HG02678 (cell line): ENCODE results near the gene SLC10A7.

ENCODE experiments used
- ATAC-seq: cut with Tn5 transposase; IDR thresholded peaks from one replicate; pipeline ENCODE4 v1.9.1; 2021; ENCODE audit warnings: mild to moderate bottlenecking, moderate library complexity; ENCODE audit not compliant: unreplicated experiment

The SLC10A7 gene

DNA sequence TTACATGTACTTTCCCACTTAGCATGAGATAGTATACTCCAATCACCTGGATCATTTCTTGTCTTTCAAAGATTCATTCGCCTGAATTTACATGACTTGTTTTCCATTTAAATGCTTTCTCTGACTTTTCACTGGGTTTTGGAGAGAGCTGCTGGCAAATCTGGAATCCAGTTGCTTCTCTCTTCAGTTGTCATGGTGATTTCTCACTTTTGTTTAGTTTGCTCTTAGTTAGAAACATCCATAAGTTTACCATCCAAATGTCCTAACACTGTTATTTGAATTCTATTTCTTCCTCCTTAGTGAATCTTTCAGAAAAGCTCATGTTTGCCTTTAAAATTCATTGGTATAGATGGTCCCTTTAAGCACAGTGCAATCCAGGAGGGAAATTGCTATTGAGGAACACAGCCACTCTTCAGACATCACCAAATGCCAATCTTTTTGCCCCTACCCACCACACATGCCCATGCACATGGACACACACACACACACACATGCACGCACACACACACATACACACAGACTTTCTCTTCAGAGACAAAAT lies 255.7 kb downstream of the SLC10A7 start:
- ATAC-seq = no peak

DNA sequence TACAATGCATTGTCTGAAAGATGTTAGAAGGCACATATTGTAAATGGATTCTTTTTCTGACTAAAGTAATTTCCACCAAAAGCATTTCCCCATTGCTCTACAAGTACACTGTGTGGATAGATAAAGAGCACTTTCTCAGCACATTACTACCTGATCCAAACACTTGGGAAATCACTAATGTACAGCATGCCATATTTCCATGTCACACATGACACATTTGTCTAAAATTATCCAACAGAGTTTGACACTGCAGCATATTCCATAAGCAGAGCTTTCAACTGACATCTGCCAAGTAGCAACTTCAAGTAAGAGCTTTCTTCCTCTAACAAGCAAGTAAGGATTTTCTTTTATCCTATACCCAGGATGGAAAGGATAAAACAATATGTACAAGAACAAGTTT lies 257.9 kb downstream of the SLC10A7 start:
- no peak for ATAC-seq

DNA sequence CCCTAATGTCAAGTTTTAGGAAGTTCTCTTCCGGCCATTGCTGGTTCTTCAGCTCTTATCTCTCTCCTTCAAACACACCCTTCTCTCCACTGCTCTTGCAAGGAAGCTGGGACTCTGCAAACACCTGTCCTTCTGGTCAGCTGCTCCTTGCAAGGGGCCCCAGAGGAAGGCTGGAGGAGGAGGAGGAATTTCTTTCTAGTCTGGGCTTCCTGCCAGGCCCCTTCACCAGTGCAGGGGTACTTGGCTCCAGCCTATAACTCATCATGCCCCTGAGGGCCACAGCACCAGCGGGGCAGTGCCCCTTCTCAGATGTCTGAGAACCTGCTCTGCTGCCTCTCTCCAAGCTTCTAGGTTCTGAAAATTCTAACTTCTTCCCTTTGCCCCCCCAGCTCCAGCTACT lies 260.7 kb downstream of the SLC10A7 start:
- ATAC-seq = no peak

DNA sequence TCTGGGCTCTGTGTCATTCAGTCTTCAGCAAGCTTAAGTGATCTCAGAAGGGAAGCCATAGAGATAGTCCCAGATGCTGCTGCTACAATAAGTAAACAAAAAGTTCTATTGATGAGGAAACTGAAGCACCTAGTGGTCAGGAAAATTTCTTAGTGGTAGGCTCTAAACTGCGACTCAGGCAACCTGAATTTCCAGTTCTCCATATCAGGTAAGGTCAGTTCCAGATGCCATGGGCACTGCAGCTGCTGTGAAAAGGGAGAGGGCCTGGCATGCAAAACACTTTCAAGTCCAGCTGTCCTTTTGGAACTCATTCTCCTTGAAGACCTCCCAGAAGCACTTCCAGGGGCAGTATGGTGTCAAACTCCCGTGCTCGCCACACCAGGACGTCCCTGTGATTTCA lies 261.2 kb downstream of the SLC10A7 start:
- ATAC-seq = no peak

DNA sequence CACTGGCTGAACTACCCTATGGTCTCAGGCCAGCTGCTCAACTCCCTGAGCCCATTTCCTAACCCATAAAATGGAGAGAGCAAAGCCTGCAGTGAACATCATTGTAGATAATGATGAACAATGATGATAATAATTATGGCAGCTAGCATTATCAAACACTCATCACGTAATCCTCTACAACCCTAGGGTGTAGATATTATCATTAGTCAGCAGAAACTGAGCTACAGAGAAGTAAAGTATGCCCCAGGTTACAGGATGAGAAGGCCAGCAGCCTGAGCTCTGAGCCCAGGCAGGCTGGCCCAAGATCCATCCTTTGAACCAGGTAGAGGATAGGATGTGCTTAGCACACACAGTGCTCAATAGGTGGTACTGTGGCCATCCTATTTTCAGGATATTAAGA lies 264.2 kb downstream of the SLC10A7 start:
- no peak for ATAC-seq

DNA sequence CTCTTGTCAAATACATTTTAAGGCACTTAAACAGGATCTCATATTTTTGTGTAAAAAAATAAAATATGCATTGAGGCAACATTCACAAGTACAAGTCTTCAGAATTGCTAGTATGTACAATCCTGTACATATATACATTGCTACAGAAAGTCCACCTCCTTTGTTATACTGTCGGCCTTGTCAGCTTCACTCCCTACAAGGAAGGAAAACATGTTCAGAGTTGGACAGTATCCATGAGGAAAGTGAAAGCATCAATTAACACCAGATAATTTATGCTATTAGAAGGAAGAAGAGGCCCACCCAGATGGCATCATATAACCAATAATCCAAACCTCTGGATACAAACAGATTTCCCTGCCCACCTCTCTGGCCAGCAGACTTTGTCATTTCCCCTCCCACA lies 265.4 kb downstream of the SLC10A7 start:
- no peak for ATAC-seq

DNA sequence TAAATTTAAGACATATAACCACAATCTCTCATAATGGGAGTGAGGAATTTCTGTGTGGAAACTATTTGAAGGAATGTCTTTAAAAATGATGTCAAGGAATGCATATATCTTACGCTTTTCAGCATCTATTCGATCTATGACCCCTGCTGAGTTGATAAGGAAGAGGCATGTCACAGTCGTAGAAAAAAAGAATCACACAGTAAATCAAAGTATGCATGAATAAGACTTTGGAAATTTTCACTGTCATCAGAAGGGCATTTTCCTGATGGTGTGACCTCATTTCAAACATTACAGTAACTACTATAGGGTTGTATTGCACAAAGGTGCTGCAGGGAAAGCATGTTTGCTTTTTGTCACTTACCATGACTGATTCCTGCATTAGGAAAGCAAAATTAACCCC lies 265.9 kb downstream of the SLC10A7 start:
- no peak for ATAC-seq

DNA sequence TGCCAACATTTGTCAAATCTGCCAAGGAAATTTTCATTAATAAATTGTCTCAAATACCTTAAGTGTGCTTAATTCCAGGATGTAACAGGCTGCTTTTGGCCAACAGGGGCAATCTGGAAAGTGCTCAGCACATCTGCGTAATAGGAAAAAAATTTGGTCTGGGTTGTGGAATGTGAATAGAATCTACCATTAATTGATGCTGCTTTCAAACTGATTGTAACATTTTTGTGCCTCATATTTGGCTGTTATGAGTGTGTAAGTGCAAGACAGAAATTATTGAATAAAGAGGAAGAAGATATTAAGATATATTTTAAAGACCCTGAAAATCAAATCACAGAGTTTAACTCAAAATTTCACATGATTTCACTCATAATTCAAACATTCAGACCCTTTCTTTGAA lies 266.3 kb downstream of the SLC10A7 start:
- ATAC-seq = no peak

DNA sequence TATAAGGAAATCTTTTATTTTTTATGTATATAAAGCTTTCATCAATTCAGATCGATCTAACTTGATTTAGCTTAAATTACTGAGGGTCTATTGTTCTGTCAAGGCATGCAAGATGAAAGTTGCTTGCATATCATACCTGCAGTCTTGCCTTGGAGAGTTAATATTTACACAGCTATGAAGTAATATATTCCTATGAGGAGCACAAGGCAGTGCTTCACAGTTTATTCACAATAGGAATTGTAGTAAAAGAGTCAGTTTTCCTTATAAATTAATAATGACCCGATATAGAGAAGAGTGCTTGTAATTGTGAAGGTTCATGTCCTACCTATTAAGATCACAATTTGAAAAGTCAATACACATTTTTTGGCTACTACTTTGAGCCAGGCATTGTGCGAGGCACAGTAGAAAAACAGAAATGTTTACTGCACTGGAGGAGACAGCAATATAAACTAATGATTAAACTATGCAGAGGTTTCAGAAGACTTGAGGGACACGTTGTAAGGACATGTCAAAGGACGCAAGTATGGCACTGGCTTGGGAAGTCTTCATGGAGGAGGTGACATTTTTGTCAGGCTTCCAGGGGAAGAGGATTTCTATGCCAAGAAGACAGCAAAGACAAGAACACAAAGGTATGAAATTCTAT lies 268.6 kb downstream of the SLC10A7 start:
- ATAC-seq = no peak

DNA sequence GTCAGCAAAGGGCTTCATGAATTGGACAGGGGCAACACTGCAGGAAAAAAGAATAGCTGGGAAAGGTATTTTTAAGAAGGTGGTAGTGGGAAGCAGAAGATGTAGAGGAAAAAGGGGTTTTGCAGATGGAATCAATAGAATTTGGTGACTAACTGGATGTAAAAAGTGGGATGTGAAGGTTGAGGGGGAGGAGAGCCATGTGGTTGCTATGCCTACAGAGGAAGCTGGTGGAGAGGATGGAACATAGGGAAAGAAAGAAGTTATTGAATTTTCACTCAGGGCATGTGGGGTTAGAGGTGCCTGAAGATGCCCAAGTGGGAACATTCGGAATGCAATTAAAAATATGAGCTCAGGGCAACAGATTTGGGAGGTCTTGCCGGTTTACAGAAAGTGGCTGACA lies 274.4 kb downstream of the SLC10A7 start:
- no peak for ATAC-seq

DNA sequence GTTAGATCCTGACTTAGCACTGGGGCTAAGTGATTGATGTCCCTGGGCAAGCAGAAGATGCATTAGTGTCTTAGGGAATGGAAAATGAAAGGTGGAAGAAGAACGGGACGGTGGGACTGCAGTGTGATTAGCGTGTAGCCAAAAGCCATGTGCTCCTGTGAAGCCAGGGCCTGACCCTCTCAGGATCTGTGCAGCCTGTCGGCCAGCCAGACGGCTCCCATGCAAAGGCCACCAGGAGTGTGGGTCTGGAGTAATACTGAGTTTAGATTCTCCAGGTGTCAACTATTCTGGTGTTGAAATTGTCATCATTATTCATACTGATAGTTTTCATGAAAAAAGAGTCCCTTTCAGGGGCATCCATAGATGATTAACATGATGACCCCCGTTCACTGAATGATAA lies 275.4 kb downstream of the SLC10A7 start:
- ATAC-seq = no peak

DNA sequence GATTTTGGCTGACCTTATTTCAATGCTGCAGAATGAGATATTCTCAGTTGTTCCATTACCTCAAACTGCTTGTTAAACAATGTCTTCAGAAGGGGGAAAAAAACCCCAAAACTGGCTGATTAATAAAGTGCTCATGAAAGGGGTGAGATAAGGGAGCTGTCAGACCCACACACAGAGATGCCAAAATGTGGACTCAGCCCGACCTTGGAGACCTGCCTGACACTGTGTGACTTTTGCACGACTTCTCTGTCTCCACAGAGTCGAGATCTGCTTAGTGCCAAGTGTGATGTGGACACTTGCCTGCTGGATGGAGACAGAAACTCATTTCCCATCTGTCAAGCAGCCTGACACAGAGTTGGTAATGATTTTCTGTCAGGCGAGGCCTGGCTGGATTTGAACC lies 275.9 kb downstream of the SLC10A7 start:
- ATAC-seq = no peak

DNA sequence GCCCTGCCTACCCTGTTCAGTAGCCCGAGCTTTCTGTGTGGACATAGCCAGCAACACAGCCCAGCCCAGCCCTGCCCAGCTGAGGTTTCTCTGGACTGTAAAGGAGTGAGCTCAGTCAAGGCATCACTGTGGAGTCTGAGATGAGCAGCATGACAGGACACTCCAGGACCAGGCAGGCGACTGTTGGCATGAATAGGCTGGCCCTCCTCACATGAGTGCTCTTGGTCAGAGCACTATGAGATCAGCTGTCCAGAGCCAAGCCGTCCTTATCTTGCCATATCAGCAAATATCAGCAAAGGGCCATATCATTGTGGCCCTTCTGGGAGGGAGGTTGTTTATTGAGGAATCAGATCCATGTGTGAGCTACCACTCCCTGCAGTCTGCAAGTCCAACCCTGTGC lies 276.5 kb downstream of the SLC10A7 start:
- ATAC-seq = no peak

DNA sequence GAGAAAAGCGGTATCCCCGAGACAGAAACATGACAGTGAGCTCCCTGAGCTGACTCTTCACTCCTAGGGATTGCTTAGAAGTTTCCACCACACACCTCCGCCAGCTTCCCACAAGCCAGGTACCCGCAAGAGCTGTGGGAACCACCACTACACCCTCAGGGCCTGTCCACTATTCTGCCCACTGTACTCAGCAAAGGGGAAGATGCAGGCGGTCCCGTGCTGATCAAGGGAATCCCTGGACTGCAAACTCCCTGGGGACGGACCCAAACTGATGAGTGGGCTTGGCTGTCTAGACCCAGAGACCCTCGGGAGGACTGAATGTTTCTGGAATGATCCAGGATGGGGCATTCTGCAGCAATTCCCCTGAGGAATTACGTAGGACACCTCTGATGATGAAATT lies 277.2 kb downstream of the SLC10A7 start:
- ATAC-seq = no peak

DNA sequence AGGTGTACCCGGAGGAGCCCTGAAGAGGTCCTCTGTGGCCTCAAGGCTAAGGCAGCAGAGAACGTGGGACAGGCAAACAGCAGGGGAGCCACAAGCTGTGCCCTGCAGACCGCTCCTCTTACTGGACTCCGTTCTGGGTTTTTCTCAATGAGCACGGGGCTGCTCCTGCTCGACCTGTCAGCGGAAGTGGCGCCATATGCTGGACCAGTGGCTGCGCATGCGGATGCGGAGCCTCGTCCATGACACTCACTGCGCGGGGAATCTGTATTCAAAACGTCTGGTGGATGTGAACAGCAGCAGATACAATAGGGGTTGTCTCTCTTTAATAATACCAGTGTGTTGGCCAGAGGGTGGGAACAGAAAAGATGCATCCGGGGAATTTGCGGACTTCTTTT lies 277.9 kb downstream of the SLC10A7 start:
- ATAC-seq = no peak

DNA sequence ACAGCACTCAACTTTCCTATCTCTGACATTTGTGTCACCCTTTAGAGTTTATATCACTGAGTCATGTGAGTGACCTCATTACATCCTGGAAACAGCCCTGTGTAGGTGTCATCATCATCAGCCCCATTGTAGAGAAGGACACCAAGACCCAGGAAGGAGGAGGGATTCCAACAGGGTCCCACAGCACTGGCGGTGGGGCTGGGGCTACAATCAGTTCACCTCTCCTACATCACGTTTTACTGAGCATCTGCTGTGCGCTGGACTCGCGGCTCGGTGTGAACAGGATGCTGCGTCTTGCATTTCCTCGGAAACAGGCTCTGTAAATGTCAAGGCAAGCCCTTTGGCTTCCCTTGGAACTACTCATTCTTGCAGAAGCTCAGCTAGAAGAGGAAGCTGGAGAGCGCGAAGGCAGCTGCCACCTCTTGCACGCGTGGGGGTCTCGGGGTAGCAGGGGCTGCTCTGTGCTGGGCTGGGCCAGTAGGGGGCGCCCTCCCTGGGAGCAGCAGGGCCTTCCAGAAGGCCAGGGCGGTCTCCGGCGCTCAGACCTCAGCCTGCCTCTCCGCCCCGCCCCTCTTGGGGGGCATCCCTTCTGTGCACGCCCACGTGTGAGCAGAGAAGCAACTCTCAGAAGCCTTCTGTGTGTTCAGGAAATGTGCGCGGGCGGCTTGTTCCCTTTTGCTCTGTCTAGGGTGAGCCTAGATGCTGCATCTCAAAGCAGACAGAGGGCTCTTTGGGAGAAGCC lies 278.4 kb downstream of the SLC10A7 start:
- peak; percentile 51 for ATAC-seq

DNA sequence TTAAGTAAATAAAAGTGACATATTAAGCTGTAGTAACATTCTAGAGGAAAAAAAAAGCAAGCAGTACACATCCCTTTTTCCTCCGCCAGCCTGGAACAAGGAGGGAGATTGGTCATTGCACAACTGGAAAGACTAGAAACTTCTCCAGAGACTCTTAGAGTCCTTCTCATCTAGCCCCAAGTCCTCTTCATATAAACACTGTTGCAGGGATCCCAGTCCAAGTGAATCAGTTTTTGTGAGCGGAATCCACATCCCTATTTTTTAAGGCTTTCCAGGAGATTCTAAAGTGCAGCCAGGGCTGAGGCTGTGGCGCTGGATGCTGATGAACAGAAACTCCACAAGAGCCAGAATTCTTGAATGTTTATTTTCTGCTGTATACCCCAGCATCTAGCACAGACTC lies 283.6 kb downstream of the SLC10A7 start:
- no peak for ATAC-seq

DNA sequence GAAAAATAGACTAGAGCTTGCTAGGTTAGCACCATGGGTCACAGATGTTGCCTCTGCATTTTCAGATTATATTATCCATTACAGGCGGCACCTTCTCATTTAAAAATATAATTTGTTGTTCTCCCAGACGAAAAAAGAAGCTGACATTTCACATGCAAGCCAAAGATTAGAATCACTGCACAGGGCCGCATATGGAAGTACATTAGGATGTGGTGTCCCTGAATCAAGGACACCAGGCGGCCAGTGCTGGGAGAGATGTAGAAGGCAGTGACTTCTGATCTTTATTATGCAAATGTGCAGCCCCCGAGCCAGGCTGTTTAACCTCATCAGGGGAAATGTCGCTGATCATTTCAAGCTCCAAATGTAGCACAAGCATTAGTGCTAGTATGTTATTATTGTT lies 284.6 kb downstream of the SLC10A7 start:
- ATAC-seq = no peak

DNA sequence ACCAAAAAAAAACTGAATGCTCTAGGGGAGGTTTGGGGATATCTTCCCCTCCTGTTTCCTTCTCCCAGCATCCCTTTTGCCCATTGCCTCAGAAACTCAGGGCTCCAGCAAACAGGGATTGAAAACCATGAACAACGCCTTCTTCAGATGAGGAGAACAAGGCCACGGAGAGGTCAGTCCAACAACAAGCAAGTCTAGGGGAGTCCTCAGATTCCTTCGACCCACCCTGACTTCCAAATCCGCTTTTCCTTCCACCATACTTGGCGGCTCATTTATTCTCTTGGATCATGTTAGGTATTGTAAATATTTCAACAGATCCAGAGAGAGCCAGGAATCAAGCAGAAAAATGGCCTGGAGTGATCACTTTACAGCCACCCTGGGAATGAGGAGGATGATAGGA lies 285.5 kb downstream of the SLC10A7 start:
- ATAC-seq = no peak

DNA sequence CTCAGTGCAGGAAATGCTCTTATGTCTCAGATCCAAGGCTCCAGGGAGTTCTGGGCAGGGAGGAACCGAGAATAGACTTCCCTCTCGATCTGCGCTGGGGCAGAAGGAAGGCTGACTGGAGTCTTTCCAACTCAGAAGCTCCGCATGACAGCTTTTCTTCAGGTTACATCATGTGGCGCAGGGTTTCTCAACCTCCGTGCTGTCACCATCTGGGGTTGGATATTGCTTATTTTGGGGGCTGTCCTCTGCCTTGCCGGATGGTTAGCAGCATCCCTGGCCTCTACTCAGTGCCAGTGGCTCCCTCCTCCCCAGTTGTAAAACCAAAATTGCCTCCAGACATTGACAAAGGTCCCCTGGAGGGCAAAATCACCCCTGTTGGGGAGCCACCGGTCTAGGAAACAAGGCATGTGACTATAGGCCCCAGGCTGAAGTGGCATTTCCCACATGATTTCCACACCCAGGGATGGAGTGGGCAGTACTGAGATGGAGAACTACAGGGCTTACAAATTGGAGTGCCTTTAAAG lies 286.0 kb downstream of the SLC10A7 start:
- no peak for ATAC-seq

DNA sequence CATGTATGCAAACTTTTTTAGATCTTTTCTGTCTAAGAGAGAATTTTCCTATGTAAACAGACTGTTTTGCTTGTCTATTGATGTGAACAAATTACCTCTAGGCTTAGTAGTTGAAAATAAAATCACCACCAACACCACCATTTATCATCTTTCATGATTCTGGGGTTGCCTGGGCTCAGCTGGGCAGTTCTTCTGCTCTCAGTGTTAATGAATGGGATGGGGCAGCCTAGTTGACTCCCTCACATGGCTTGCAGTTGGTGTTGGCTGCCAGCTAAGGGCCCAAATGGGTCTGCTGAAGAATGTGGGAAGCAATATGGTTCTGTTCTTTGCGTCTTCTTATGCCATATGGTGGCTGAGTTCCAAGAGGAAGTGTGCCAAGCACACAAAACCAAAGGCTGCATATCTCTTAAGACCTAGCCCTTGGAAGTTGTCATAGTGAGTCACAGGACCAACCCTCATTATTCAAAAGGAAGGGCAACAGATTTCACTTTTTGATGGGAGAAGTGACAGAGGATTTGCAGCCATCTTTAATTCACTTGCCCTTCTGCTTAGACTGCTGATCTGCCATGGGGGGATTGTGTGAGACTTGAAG lies 289.5 kb downstream of the SLC10A7 start:
- no peak for ATAC-seq

DNA sequence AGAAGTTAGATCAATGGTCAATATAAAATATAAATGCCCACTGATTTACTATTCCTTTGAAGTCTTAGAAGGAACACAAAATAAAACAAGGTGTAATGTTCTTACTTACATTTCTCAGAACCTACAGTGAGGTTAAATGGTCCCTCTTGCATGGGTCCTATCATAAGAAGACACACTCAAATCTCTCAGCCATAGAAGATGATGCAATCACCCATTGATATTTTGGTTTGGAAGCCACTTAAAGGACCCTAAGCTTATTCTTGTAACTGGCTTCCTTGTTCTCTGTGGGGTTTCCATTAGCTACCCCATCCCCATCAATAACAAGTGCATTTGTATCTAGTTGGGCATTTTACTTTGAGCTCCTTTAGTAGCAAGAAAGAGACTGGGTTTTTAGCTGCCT lies 292.3 kb downstream of the SLC10A7 start:
- ATAC-seq = no peak
